ENCODE measurements around the gene WNT4. TPM values are rescaled to one million over a fixed set of nuclear protein-coding genes. Genes with fewer than 3 reads are reported as not detected.

Gene WNT4
- polyA plus RNA-seq, 12 donors = 0.99 to 8.5 (median 5.1) TPM; not detected in 2

GRCh38 chr1:22077728-22078127 is 65.2 kb downstream of the WNT4 start:
- DNase-seq = no peak

GRCh38 chr1:22076346-22076745 is 66.6 kb downstream of the WNT4 start:
- DNase-seq = no peak

GRCh38 chr1:22075718-22076117 is 67.2 kb downstream of the WNT4 start:
- no peak for DNase-seq

DNA sequence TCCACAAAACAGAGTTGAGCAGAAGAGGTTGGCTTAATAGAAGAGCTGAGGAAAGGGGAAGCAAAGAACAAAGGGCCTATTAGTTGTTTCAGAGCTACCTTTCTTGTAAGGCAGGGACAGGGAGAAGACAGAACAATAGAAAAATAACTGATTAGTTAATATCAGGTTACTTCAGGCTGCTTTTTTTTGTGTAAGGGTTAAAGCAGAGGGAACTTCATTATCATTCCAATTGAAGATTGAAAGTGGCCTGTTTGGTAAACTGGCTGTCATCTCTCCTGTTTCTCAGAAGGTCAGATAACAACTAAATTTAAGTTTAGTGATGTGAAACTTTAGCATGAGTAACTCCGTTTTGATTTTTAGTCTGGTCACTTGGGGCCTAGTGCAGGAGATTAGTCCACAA is 68.1 kb downstream of the WNT4 start:
- DNase-seq = no peak

GRCh38 chr1:22071511-22071910 is 71.4 kb downstream of the WNT4 start:
- DNase-seq = no peak

Other genes starting within 250 kb of the WNT4 start
- gene HSPG2, start 205.8 kb downstream of the WNT4 start, polyA plus RNA-seq (ENCODE audit: insufficient read length in 12 of 12) = 100 to 1,000 TPM; 190 to 355 (median 246) TPM
- under 1 TPM in 5 of 12 donors, not detected in 7; 0.35 to 0.71 (median 0.65) TPM for gene CELA3B, start 166.1 kb downstream of the WNT4 start, polyA plus RNA-seq (ENCODE audit: insufficient read length in 12 of 12)
- under 1 TPM in 5 of 12 donors, not detected in 7; 0.18 to 0.67 (median 0.25) TPM for gene CELA3A, start 141.4 kb downstream of the WNT4 start, polyA plus RNA-seq (ENCODE audit: insufficient read length in 12 of 12)
- 1,000 to 10,000 TPM in 1 of 12 donors, 100 to 1,000 TPM in 11; 200 to 2,247 (median 254) TPM for gene CDC42, start 90.4 kb downstream of the WNT4 start, polyA plus RNA-seq (ENCODE audit: insufficient read length in 12 of 12)

Data from muscle of arm (tissue), 12 donors.